Right renal pelvis (tissue), 4 donors: ENCODE results near the gene AKAP6. TPM values are rescaled to one million over a fixed set of nuclear protein-coding genes. Genes with fewer than 3 reads are reported as not detected.

Source experiments
- DNase-seq, 4 donors: peaks; one replicate each; pipeline ENCODE4 v3.0.0-alpha.2; 2013; ENCODE audit warnings: low read depth in 4 of 4, low spot score in 3 of 4, missing footprints in 1 of 4
- polyA plus RNA-seq, 4 donors: library from polyadenylated mRNA; unstranded; fragments of 120-200 nt; gene quantifications; one replicate each; pipeline ENCODE4 v1.2.1, GENCODE V29; 2013; ENCODE audit not compliant: insufficient read length in 4 of 4

Gene AKAP6
- polyA plus RNA-seq, 4 donors, result 2.8 to 3.7 (median 3.1) TPM

DNA sequence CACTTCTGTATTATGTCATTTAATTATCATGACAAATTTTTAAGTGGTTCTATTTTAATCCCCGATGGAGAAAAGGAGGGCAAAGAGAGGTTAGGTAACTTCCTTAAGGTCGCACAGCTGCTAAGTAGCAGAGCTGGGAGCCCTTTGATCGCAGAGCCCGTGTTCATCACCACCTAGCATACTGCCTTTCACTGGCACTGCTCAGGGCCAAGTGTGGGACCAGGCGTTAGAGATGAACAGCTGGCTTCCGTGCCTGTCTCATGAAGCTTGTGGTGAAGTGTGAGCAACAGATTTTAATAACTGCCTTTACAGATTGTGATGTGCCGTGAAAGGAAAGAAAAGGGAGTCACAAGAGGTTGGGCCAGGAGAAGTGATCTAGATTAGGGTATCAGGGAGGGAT is 273.6 kb downstream of the AKAP6 start:
- no peak for DNase-seq

DNA sequence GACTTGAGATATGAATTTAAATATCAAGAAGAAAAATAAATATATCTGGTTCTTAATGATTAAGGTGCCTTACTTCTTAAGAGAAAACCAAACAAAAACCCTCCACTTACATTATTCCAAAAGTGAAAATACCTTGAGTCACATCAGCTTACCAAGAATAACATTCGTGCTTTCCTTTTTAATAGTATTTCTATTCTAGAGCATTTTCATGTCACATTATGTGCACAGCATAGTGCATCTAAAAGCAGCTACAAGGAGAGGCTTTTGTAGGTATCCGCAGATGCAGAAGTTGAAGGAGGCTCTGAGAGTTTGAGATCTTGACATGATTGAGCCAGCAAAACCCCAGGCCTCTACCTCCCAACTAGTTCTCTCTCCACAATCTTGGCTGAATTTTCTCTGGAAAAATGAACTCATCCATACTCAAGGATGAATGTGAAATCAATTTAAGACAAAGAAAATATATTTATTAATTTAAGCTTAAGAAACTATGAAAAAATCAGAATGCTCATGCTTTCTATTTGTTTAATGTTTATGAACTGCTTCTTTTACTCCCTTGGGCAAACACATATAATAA is 275.0 kb downstream of the AKAP6 start:
- DNase-seq, result no peak

- DNase-seq, result no peak
These were observed 277.2 kb downstream of the AKAP6 start for GRCh38 chr14:32606301-32606700.

- no peak for DNase-seq
These were observed 278.3 kb downstream of the AKAP6 start for GRCh38 chr14:32607399-32607798.

DNA sequence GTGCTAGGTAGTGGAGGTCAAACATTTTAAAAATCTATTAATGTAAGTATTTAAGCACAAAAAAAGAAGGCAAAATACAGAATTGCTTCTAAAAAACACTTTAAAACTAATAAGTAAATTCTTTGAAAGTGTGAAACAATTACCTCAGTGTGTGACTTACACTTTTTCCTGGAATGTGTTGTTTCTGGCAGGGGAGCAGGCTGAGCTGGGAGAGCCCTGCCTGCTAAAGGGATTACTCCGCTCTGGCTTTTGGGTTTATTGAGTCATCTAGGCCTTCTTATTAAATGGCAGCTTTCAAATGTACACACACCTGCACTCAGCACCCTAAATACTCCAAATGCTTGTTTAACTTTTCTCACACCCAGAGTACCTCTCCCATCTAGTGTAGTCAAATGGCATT is 279.8 kb downstream of the AKAP6 start:
- DNase-seq, result no peak

GRCh38 chr14:32609388-32609787 is 280.3 kb downstream of the AKAP6 start:
- DNase-seq, result no peak

DNA sequence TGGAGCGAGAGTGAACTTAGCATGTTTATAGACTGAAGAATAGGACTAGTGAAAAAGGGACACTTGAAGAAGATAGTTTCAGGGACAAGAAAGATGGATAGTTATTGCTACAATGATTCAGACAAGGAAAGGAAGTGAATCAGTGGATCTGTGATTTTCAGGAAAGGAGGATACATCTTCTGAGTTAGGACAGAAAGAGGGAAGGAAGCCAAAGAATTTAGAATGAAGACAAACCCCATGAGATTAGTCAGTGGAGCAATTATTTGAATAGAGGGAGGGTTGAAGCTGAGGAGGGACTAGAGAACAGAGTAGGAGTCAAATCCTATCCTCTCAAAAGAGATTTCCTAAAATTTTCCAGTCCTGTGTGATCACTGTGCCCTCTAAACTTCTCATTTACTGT is 282.7 kb downstream of the AKAP6 start:
- no peak for DNase-seq

GRCh38 chr14:32618991-32619390 is 289.9 kb downstream of the AKAP6 start:
- no peak for DNase-seq

DNA sequence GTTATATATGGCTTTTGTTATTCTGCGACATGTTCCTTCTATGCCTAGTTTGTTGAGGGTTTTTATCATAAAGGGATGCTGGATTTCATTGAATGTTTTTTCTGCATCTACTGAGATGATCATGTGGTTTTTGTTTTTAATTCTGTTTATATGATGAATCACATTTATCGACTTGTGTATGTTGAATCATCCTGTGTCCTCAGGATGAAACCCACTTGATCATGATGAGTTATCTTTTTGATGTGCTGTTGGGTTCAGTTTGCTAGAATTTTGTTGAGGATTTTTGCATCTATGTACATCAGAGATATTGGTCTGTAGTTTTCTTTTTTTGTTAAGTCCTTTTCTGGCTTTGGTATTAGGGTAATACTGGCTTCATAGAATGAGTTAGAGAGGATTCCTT is 291.2 kb downstream of the AKAP6 start:
- DNase-seq, result no peak

DNA sequence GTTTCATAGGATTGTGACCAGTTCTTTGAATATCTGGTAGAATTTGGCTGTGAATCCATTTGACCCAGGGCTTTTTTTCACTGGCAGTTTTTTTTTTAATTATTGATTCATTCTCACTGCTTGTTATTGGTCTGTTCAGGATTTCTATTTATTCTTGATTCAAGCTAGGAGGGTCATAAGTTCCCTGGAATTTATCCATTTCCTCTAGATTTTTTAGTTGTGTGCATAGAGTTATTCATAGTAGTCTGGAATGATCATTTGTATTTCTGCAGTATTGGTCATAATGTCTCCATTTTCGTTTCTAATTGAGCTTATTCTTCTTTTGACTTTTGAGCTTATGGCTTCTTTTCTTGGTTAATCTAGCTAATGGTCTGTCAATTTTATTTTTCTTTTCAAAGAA is 291.6 kb downstream of the AKAP6 start:
- DNase-seq, result no peak

DNA sequence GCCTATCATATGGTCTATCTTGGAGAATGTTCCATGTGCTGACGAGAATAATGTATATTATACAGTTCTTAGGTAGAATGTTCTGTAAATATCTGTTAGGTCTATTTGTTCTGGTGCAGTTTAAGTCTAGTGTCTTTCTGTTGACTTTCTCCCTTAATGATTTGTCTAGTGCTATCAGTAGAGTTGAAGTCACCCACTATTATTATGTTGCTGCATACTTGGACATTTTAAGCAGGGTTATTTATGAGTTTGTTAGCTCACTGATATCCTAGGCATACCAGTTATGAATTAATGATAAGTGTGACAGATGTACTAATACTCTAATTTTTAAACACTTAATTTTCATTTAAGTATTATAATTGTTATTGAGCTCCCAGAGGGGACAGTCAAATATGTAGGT is 292.5 kb downstream of the AKAP6 start:
- no peak for DNase-seq

GRCh38 chr14:32622742-32623141 is 293.6 kb downstream of the AKAP6 start:
- DNase-seq, result no peak

GRCh38 chr14:32623300-32624093 is 294.4 kb downstream of the AKAP6 start:
- no peak for DNase-seq

DNA sequence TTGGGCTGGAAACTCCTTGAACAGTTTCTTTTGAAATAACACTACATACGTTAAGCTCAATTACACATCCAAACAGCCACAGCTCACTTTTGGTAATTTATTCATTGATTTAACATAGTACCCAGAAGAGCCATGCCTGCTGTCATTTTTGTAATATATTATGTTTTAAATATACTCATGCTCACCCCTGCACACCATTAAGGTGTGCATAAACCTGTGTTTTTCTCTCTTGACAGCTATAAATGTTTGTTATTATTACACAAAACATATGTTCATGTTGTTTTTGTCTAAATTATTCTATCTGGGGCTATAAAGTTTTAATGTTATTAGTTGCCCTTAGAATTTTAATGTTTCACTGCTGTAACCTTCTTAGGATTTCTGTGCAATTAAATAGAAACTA is 296.1 kb downstream of the AKAP6 start:
- no peak for DNase-seq

GRCh38 chr14:32627545-32628298 is 298.6 kb downstream of the AKAP6 start:
- DNase-seq, result no peak

DNA sequence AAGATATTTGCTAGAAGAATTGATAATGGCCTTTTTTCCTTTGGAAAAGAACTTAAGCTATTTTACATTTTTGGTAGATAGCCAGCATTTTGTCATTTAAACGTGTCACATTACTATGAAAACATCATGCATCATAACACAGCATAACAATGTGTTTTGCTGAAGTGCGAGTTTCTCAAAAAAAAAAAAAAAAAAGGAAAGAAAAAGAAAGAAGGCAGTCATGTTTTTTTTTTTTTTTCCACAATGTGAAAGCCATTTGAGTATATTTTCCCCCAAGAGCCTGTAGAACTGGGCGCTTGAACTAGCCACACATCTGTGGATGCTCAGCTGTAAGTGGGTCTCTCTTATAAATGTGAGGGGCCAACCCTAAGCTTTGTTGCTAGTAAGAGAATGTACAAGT is 300.1 kb downstream of the AKAP6 start:
- DNase-seq, result no peak

- DNase-seq, result no peak
These were observed 301.6 kb downstream of the AKAP6 start for GRCh38 chr14:32630701-32631100.

DNA sequence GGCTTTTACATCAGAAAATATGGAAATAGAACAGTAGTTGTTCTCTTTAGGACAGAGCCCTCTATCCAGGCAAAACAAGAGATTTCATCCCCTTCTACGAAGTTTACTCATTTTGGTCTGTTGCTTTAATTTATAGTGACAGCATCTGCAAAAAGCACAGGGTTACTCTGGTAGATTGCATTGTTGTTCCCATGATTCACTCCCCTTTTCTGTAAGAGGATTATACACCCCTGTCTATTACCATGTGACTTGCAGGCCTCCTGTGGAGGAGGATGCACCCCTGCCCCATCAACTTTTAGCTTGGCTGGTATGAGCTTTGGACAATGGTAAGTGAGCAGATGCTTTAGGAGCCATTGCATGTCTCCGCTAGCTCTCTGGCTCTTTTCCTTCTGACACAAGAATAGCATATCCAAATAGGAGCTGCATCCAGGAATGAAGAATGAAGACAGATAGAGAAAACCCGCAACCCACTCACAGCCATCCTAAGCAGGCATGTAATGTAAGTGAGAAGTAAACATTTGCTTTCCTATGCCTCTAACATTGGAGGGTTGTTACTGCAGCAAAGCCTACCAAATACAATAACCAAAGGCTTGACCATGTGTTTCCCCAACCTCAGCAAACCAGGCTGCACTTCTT is 304.2 kb downstream of the AKAP6 start:
- no peak for DNase-seq

GRCh38 chr14:32633930-32634329 is 304.8 kb downstream of the AKAP6 start:
- DNase-seq, result no peak

DNA sequence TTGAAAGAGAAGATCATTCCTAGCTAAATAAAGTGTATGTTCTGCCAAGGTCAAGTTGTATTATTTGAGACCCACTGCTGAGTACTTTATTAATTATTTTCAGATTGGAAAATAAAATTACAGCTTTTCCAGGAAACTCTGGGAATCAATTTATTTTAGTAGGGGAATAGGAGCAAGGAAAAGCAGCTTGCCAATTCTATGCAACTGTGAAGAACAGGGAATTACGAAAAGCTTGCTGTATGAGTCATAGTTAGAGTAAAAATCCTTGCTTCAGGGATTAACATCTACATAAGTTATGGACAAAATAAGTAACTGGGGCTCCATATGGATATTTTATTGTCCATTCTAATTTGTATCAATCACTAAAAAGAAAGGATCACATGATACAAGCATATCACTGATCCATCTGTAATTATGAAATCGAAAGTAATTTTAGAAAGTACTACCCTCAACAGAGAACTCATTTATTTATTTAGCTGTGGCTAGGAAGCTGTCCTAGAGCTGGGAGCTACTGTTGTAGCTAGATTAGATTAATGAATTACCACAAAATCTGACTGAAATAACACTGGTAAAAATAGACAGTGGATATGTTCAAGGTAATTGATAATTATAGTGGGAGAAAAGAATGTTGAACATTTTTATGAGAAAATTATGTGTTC is 306.1 kb downstream of the AKAP6 start:
- DNase-seq, result no peak

GRCh38 chr14:32637582-32637981 is 308.5 kb downstream of the AKAP6 start:
- no peak for DNase-seq
